ENCODE data around the gene HRAS. TPM values are rescaled to one million over a fixed set of nuclear protein-coding genes. Genes with fewer than 3 reads are reported as not detected.
A peak's percentile ranks its signal among the peaks of the same experiment; 100 is the strongest.

The HRAS gene
- total and polyA plus RNA-seq, 2 of the 13 experiments (the other 11 are each of a cell fraction or from before 2014, with no cell fraction given), result 32.9 to 50.0 TPM

- TF ChIP-seq ZSCAN21 (CRISPR knock-in tag; IDR thresholded peaks at IDR 0.05; ENCODE audit: borderline replicate concordance) (no peak), ZNF362 (CRISPR knock-in tag; IDR thresholded peaks at IDR 0.05; ENCODE audit: borderline replicate concordance) (no peak), MEIS1 (CRISPR knock-in tag; IDR thresholded peaks at IDR 0.05; ENCODE audit: borderline replicate concordance) (no peak), ZNF879 (CRISPR knock-in tag; IDR thresholded peaks at IDR 0.05) (0 out of 2 replicates have a peak, but pooled peaks have one; percentile 56), ZNF746 (CRISPR knock-in tag; IDR thresholded peaks at IDR 0.05) (peak; percentile 35; the same call in 1 of the 2 replicates), ZNF660 (CRISPR knock-in tag; IDR thresholded peaks at IDR 0.05; ENCODE audit: borderline replicate concordance, low read depth) (no peak), SNRNP70 (IDR thresholded peaks at IDR 0.05; ENCODE audit: low read depth, low read length) (no peak), POLR2A (IDR thresholded peaks at IDR 0.05; ENCODE audit: insufficient read depth in 1 of 2, low read depth in 2 of 2, low read length in 2 of 2) (no peak), ZNF34 (CRISPR knock-in tag; IDR thresholded peaks at IDR 0.05; ENCODE audit: borderline replicate concordance) (no peak), SATB2 (CRISPR knock-in tag; IDR thresholded peaks at IDR 0.05) (no peak), TFDP1 (CRISPR knock-in tag; IDR thresholded peaks at IDR 0.05; ENCODE audit: borderline replicate concordance) (peak; percentile 76; the same call in 1 of the 2 replicates), ZFP36L2 (CRISPR knock-in tag; IDR thresholded peaks at IDR 0.05) (no peak), PBX2 (CRISPR knock-in tag; IDR thresholded peaks at IDR 0.05) (no peak), PLRG1 (conservative IDR thresholded peaks at IDR 0.05) (no peak), ZNF607 (CRISPR knock-in tag; IDR thresholded peaks at IDR 0.05; ENCODE audit: borderline replicate concordance) (peak; percentile 59; the same call in 1 of the 2 replicates), ZNF546 (CRISPR knock-in tag; conservative IDR thresholded peaks at IDR 0.05) (no peak), KLF12 (CRISPR knock-in tag; IDR thresholded peaks at IDR 0.05; ENCODE audit: borderline replicate concordance) (no peak), CCDC6 (CRISPR knock-in tag; IDR thresholded peaks at IDR 0.05) (0 out of 2 replicates have a peak, but pooled peaks have one; percentile 33), ZFP1 (CRISPR knock-in tag; IDR thresholded peaks at IDR 0.05) (no peak)
- TF ChIP-seq, protein P1, sequence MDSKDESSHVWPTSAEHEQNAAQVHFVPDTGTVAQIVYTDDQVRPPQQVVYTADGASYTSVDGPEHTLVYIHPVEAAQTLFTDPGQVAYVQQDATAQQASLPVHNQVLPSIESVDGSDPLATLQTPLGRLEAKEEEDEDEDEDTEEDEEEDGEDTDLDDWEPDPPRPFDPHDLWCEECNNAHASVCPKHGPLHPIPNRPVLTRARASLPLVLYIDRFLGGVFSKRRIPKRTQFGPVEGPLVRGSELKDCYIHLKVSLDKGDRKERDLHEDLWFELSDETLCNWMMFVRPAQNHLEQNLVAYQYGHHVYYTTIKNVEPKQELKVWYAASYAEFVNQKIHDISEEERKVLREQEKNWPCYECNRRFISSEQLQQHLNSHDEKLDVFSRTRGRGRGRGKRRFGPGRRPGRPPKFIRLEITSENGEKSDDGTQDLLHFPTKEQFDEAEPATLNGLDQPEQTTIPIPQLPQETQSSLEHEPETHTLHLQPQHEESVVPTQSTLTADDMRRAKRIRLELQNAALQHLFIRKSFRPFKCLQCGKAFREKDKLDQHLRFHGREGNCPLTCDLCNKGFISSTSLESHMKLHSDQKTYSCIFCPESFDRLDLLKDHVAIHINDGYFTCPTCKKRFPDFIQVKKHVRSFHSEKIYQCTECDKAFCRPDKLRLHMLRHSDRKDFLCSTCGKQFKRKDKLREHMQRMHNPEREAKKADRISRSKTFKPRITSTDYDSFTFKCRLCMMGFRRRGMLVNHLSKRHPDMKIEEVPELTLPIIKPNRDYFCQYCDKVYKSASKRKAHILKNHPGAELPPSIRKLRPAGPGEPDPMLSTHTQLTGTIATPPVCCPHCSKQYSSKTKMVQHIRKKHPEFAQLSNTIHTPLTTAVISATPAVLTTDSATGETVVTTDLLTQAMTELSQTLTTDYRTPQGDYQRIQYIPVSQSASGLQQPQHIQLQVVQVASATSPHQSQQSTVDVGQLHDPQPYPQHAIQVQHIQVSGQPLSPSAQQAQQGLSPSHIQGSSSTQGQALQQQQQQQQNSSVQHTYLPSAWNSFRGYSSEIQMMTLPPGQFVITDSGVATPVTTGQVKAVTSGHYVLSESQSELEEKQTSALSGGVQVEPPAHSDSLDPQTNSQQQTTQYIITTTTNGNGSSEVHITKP (CRISPR knock-in tag; IDR thresholded peaks at IDR 0.05; ENCODE audit: low read depth), result no peak
- TF ChIP-seq, protein P2, sequence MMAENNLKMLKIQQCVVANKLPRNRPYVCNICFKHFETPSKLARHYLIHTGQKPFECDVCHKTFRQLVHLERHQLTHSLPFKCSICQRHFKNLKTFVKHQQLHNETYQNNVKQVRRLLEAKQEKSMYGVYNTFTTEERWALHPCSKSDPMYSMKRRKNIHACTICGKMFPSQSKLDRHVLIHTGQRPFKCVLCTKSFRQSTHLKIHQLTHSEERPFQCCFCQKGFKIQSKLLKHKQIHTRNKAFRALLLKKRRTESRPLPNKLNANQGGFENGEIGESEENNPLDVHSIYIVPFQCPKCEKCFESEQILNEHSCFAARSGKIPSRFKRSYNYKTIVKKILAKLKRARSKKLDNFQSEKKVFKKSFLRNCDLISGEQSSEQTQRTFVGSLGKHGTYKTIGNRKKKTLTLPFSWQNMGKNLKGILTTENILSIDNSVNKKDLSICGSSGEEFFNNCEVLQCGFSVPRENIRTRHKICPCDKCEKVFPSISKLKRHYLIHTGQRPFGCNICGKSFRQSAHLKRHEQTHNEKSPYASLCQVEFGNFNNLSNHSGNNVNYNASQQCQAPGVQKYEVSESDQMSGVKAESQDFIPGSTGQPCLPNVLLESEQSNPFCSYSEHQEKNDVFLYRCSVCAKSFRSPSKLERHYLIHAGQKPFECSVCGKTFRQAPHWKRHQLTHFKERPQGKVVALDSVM (CRISPR knock-in tag; IDR thresholded peaks at IDR 0.05), result no peak
Measured at GRCh38 chr11:538431-539051, 3.2 kb upstream of the HRAS start (continued).
